NT2/D1 (cell line): ENCODE results near the gene AKAP8L.

Experiments
- SUZ12 ChIP-seq: IDR thresholded peaks from 2 replicates; pipeline ENCODE4 v1.6.1; 2011; ENCODE audit not compliant: insufficient read length, insufficient read depth; ENCODE audit errors: extremely low read depth
- YY1 ChIP-seq: IDR thresholded peaks from 2 replicates; pipeline ENCODE4 v1.6.1; 2011; ENCODE audit not compliant: insufficient read length, insufficient read depth
- ZNF274 ChIP-seq: IDR thresholded peaks from 2 replicates; pipeline ENCODE4 v1.6.1; 2011; ENCODE audit warnings: mild to moderate bottlenecking, low read depth, low read length

- TF ChIP-seq YY1: no peak
- no peak for TF ChIP-seq ZNF274
- TF ChIP-seq SUZ12: no peak
Measured at GRCh38 chr19:15433519-15434069, 14.8 kb upstream of the AKAP8L start.
